HG03378 (cell line): ENCODE data around the gene TPRG1L.

Source experiments
- ATAC-seq: cut with Tn5 transposase; IDR thresholded peaks from one replicate; pipeline ENCODE4 v1.9.1; 2021; ENCODE audit warnings: mild to moderate bottlenecking, moderate library complexity; ENCODE audit not compliant: unreplicated experiment

The TPRG1L gene

GRCh38 chr1:3659093-3659492 lies 34.3 kb downstream of the TPRG1L start:
- no peak for ATAC-seq

GRCh38 chr1:3660704-3661103 lies 35.9 kb downstream of the TPRG1L start:
- no peak for ATAC-seq

DNA sequence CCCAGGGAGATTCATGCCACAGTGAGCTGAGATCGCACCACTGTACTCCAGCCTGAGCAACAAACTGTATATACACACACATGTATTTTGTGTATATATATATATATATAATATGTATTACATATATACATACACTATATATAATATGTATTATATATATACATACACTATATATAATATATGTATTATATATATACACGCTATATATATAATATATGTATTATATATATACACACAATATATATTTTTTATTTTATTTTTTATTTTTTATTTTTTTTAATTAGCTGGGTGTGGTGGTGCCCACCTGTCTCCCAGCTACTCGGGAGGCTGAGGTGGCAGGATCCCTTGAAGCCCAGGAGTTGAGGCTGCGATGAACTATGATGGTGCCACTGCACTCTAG lies 36.8 kb downstream of the TPRG1L start:
- no peak for ATAC-seq

DNA sequence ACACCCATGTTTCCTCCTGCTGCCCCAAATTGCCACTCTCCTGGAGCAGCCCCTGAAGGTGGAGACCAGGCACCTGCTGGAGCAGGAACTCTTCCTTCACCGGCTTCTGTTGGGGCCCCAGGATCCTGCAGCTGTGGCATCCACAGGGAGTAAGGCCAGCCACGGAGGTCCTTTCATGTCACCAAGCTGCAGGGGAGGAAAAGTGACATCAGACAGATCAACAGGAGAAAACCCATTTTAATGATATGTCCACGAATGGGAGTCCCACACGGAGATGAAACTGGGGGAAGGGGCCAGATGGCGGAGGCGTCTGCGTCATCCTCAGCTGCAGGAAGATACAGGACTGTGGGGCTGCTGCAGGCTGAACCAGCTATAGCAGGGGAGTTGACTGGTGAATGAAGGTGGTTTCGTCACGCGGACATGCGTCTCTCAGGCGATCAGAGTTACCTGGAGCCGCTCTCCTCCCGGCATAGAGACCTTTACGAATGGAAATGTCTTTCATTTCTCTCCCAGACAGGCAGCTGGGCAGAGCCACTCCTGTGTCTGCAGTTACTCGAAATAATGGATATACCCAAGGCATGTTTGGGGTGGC lies 37.4 kb downstream of the TPRG1L start:
- no peak for ATAC-seq

DNA sequence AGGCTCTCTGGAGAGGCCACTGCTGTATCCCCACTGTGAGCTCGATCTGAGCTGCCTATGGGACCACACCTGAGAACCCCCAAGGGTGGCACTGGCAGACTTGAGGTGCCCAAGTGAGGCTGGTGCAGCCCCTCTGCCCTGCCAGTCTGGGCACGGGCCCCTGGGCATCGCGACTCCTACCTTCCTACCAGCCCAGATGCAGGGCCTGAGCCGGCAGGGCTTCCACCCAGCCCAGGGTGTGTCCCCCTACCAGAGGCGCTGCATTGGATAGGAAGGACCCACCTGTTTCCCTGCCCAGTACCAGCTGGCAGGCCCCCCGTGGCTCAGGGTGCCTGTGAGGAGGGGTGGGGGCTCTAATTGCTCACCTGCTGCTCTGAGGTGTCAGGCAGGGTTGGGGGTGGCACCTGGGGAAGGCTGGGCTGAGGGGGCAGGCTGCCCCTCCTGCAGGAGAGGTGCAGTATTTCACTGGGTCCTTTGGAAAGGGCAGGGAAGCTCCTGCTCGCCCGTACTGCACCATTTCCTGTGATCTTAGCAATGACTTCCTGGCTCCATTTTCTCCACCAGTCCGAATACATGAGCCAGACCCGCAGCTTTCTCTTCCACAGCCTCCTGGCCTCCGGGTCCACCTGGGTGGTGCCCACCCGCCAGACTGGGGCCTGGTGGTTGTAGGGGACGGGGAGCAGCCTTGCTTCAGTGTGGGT lies 39.3 kb downstream of the TPRG1L start:
- ATAC-seq: no peak

DNA sequence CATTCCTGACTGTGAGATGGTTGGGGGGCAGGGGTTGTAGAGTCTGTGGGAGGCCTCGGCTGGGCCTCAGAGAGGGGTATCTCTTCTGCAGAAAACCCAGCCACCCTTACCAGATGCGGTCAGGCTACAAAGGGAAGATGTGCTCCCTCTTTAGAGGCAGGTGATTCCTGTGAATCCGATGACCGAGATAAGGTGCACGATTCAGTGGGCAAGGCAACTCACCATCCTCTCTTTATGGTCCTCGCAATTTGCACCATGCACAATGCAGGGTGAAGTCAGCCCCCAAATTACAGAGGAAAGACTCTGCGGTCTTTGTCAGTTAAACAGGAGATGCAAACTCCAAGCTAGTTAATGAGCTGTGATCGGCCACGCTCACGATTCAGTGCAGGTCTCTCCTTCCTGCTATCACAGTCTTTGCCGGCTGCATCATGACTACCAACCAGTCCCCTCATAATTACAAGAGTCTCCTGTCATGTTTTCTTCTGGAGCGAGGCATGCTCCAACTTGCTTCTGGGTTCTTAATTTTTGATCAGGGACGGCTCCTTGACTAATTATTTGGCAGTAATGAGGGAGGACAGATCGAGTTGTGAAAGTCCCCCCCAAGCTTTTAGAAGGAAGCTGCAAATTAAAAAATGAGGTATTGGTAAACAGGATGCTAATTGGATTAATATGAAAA lies 40.0 kb downstream of the TPRG1L start:
- ATAC-seq: no peak

- ATAC-seq: no peak
Measured at GRCh38 chr1:3668148-3668547, 43.3 kb downstream of the TPRG1L start.

GRCh38 chr1:3668585-3669300 lies 43.9 kb downstream of the TPRG1L start:
- no peak for ATAC-seq

DNA sequence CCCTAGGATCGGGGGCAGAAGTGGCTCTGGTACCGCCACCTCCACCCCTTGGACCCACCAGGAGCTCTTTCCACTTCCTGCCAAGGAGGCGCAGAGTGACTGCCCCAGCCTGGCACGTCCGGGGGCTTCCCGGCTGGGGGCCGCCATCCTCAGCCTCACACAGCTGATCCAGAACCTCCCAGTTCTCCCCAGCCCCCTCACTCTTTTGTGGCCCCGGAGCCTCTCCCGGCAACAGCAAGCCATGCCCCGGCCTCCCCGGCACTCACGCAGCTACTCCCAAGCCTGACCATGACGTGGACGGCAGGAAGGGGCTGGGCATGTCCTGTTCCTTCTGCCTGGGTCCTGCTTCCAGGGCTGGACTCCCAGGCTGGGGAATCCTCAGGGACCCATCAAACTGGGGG lies 44.6 kb downstream of the TPRG1L start:
- ATAC-seq: no peak

GRCh38 chr1:3669971-3670431 lies 45.2 kb downstream of the TPRG1L start:
- ATAC-seq: no peak

- ATAC-seq: no peak
Measured at GRCh38 chr1:3670823-3671265, 46.0 kb downstream of the TPRG1L start.

DNA sequence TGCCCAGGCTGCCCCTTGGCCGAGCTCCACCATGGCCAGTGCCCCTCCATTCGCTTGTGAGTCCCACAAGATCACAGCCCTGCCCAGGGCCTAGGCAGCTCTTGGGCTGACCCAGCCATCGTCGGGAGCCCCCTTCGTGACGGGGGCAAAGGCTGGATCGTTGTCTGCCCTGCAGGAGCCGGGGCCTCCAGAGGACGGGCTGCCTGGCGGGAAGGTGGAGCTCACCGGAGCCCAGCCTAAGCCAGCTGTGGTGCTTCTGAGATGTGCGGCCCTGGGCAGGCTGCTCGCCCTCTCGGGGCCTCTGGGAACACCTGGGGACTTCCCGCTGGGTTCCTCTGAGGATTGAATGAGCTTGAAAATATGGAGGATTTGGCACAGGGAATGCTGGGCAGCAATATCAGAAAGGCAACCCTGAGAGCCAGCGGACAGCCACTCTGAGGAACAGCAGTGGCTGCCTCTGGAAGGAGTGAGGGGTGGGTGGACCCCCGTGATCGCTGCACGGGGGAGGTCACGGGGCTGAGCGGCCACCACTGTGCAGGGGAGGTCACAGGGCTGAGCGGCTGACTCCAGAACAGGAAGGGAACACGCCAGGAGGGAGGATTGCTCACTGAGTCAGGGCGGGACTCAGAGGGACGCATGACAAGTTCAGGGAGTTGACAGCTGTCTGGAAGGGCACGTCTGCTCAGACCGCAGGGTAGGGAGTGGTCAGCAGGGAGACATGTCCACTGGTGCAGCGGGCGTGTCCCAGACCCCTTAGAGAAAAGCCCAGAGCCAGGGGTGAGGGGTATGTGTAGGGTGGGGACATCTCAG lies 46.8 kb downstream of the TPRG1L start:
- no peak for ATAC-seq

GRCh38 chr1:3672231-3672970 lies 47.6 kb downstream of the TPRG1L start:
- no peak for ATAC-seq

DNA sequence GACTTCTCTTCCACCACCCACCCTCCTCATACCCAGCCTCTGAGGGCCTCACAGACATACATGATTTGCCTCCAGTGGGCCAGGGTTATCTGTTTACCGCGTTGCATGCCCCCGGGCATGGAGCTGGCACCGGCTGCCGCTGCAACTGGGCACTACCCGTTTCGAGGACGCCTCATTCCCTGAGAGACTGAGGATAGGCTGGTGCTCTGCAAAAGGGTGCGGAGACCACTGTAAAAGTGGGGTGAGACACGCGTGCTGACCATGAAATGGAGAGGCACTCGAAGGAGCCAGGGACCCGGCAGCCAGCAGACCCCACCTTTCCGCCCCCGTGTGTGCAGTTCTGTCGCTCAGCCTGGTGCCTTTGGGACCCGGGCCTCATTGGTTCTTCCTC lies 48.2 kb downstream of the TPRG1L start:
- no peak for ATAC-seq

DNA sequence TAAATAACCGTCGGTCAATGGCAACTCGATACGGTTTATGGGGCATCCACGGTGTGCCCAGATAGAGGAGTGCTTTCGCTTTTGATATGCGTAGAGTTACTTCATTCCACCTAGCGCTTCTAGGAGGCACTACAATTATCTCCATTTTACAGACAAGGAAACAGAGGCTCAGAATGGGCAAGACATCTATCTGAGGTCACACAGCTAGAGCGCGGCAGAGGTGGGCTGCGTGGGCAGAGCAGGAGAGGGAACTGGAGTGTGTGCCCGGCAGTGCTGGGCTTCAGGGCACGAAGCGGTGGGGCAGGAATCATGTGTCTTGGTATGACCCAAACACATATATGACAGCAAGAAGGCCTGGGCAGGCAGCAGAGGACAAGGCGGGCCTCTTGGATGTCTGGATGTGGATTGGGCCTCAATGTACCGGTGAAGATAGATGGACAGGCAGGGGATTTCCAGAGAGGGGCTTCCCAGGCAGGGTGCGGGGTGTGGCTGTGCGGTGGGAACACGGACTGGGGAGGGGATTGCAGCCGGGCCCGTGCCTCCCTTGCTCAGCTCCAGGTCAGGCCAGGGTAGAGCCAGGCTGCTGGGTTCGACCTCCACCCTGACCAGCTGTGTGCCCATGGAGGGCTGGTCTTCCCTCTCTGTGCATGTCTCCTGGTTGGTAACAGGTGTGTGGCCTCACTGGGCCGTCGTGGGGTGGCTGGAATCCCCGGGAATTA lies 48.7 kb downstream of the TPRG1L start:
- no peak for ATAC-seq

GRCh38 chr1:3674100-3675094 lies 49.6 kb downstream of the TPRG1L start:
- no peak for ATAC-seq

- no peak for ATAC-seq
Measured at GRCh38 chr1:3675436-3675835, 50.6 kb downstream of the TPRG1L start.
